ENCODE results near the gene COX6B2. TPM values are rescaled to one million over a fixed set of nuclear protein-coding genes. Genes with fewer than 3 reads are reported as not detected.

COX6B2 gene
- total RNA-seq, 1 donor from 2014 or later, result 0.31 TPM

DNA sequence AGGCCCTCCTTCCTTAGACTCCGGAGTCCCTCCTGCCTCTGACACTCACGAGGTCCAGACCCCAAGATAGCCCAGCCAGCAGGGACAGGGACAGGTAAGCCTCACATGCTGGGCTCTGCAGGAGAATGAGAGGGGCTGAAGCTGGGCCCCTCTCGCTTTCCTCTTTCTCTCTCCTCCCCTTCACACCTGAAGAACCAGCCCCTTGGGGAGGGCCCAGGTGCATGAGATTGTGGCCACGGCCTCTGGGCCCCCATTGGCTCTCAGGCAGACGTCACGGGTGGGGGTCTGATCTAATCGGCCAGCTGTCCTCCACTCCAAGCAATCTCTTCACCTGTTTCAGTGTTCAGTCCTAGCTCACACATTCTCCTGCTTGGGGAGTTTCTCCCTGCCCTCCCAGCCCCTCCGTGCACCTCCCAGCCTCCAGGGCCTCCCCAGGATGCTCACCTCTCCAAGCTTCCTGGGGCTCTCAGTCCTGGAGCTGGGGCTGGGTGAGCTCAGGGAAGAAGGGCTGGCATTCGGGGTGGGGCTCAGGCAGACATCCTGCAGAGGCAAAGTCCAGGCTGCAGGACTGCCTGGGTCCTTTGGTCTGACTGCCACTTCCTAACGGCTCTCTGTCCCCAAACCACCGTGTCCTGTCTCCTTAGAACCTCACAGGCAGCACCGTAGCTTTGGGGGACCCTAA, 32.2 kb downstream of the COX6B2 start:
- intact Hi-C loops (cut with DNase I), result no loop called here
- no peak for DNase-seq (ENCODE audit: low spot score)
- no peak for ATAC-seq

GRCh38 chr19:55321466-55322137, 32.9 kb downstream of the COX6B2 start:
- intact Hi-C loops (cut with DNase I), result no loop called here
- DNase-seq (ENCODE audit: low spot score), result no peak
- ATAC-seq, result no peak

- intact Hi-C loops (cut with DNase I), result no loop called here
- no peak for ATAC-seq
- DNase-seq (ENCODE audit: low spot score), result no peak
These were observed 33.6 kb downstream of the COX6B2 start for GRCh38 chr19:55320844-55321419.

DNA sequence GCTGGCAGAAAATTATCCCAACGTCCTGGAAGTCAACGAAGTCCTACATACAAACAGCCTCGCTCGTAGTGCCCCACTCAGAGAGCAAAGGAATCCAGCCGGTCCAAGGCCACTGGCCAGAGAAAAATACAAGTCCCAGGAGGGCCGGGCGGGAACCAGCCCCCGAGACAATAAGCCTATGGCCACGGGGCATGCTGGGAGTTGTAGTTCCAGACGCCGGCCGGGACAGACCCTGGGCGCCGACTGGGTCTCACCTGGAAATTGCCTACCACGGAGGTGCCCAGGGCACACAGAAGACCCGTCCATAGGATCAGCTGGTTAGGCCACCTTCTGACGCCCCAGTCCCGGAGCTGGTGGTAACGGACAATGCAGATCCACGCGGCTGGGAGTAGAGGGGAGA, 34.7 kb downstream of the COX6B2 start:
- ATAC-seq (peak; percentile 67), DNase-seq (ENCODE audit: low spot score) (no peak)
- intact Hi-C loops (cut with DNase I), result no loop called here

GRCh38 chr19:55316646-55317045, 37.9 kb downstream of the COX6B2 start:
- no peak for DNase-seq (ENCODE audit: low spot score)
- no peak for ATAC-seq
- intact Hi-C loops (cut with DNase I), result no loop called here

DNA sequence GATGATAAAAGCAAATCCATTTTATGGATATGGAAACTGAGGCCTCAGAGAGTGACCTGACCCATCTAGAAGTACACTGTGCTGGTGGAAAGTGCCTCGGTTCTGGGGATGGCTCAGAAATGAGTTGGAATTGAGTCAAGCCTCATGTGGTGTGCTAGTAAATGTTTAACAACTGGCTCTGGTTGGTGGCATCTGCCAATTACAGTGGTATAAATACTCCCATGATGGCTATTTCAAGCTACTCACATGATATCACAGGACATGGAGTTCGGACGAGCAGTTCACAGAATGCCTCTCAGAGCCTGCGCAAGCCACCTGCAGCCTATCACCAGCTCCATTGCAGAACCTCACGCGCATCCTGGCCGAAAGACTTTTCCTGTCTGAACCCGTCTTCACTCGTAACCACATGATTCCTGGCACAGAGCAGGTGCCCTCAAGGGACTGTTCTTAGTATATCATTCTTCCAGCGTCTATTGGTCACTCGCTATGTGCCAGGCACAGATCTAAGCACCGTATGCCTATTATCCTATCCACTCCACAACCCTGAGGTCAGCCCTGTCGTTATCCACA, 38.5 kb downstream of the COX6B2 start:
- no peak for ATAC-seq
- intact Hi-C loops (cut with DNase I), result no loop called here
- DNase-seq (ENCODE audit: low spot score), result no peak

DNA sequence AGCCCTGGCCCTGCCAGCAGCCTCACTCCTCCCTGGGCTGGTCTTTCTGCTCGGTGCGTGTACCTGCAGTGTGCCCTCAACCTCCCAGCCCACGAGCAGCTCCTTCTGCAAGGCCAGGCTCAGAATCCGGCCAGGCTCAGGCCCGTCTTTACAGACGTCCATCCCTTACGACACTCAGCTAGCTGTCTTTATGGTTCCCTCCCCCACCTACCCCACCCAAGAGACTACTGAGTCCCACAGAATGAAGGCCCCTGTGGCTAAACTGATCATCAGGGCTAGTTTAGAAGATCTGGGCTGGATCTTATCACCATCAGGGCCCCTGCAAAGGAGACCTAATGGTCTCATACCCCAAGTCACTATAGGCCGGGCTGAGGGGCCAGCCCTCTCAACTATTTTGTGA, 40.1 kb downstream of the COX6B2 start:
- no peak for DNase-seq (ENCODE audit: low spot score)
- intact Hi-C loops (cut with DNase I), result no loop called here
- ATAC-seq, result no peak

GRCh38 chr19:55312621-55313512, 41.7 kb downstream of the COX6B2 start:
- intact Hi-C loops (cut with DNase I), result no loop called here
- ATAC-seq (no peak), DNase-seq (ENCODE audit: low spot score) (no peak)

DNA sequence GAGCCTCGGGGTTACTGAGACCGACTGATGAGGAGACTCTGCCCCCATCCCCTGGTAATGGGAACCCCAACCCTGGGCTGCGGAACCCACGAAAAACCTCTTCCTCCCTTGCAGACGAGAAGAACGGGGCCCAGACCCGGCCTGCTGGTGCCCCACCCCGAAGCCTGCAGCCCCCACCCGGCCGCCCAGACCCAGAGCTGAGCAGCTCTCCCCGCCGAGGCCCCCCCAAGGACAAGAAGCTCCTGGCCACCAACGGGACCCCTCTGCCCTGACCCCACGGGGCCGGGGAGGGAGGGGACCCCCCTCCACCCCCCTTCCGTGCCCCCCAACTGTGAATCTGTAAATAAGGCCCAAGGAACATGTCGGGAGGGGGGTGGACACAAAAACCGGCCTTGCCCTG, 42.7 kb downstream of the COX6B2 start:
- DNase-seq (ENCODE audit: low spot score) (no peak), ATAC-seq (no peak)
- intact Hi-C loops (cut with DNase I), result no loop called here

GRCh38 chr19:55311397-55311796, 43.1 kb downstream of the COX6B2 start:
- intact Hi-C loops (cut with DNase I), result no loop called here
- DNase-seq (ENCODE audit: low spot score), result no peak
- ATAC-seq, result no peak

- DNase-seq (ENCODE audit: low spot score), result no peak
- ATAC-seq, result no peak
- intact Hi-C loops (cut with DNase I), result no loop called here
These were observed 44.0 kb downstream of the COX6B2 start for GRCh38 chr19:55310498-55310897.

DNA sequence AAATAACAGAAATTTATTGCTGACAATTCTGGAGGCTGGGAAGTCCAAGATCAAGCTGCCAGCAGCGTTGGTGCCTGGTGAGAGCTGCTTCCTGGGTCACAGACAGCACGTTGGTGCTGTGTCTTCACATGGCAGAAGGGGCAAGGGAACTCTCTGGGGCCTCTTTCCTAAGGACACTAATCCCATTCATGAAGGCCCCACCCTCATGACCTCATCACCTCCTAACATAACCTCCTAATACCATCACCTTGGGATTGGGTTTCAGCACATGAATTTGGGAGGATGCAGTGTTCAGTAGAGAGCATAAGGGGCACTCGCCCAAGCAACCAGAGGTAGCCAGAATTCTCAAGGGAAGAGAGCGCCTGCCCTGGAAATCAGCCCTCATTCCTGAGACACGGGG, 45.1 kb downstream of the COX6B2 start:
- DNase-seq (ENCODE audit: low spot score) (no peak), ATAC-seq (no peak)
- intact Hi-C loops (cut with DNase I), result no loop called here

DNA sequence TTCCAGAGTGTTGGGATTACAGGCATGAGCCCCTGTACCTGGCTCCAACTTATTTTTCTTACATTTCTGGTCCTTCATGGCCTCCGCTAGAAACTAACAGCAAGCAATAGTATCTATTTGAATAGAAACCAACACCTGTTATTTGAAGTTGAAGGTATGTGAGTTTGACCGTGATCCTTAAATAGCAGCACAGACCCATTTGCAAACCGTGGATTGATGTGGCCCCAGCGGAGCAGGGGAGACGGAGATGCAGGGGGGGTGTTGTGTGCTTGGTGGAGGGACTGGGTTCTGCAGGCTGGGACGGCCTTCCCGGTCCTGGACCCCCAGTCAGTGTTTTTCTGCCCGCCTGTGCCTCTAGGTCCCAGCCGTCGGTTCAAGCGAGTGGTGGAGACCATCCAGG, 46.2 kb downstream of the COX6B2 start:
- ATAC-seq (no peak), DNase-seq (ENCODE audit: low spot score) (no peak)
- intact Hi-C loops (cut with DNase I), result no loop called here

GRCh38 chr19:55306712-55307111, 47.8 kb downstream of the COX6B2 start:
- intact Hi-C loops (cut with DNase I), result no loop called here
- ATAC-seq (no peak), DNase-seq (ENCODE audit: low spot score) (no peak)

- DNase-seq (ENCODE audit: low spot score) (no peak), ATAC-seq (no peak)
- intact Hi-C loops (cut with DNase I), result no loop called here
These were observed 48.4 kb downstream of the COX6B2 start for GRCh38 chr19:55305983-55306562.

GRCh38 chr19:55305491-55305890, 49.0 kb downstream of the COX6B2 start:
- intact Hi-C loops (cut with DNase I), result no loop called here
- ATAC-seq (peak; percentile 75), DNase-seq (ENCODE audit: low spot score) (no peak)

- DNase-seq (ENCODE audit: low spot score) (no peak), ATAC-seq (no peak)
- intact Hi-C loops (cut with DNase I), result loop anchor here (5.0 kb wide), 1 partner anchor 77 kb away; the partner anchor contains the start of gene TMEM238
These were observed 49.5 kb downstream of the COX6B2 start for GRCh38 chr19:55304980-55305379.

GRCh38 chr19:55304279-55304978, 50.1 kb downstream of the COX6B2 start:
- ATAC-seq, result no peak

More at GRCh38 chr19:55304279-55304978, 50.1 kb downstream of the COX6B2 start:
- no peak for DNase-seq (ENCODE audit: low spot score)
- intact Hi-C loops (cut with DNase I), result loop anchor here (5.0 kb wide), 1 partner anchor 78 kb away; the partner anchor contains the start of gene TMEM238
